ENCODE measurements around the gene MRI1.

MRI1 gene

GRCh38 chr19:13823256-13823655 is 58.9 kb downstream of the MRI1 start:
- DNase-seq (ENCODE audit: low spot score) = no peak

Small RNA genes within 50 kb of the gene (small RNA-seq; reads per million reads assigned to genes)
- 0 reads per million in 2 experiments for gene RN7SL619P
